DOHH2 (cell line): ENCODE data around the gene STX16.

Source experiments
- EZH2phosphoT487 ChIP-seq: fragments of 200-600 bp; sonication (generic); IDR thresholded peaks from 2 replicates; pipeline ENCODE4 v1.6.1; 2017; ENCODE audit warnings: borderline replicate concordance, mild to moderate bottlenecking, antibody characterized with exemption, low read length, moderate library complexity, mixed read lengths
- TF ChIP-seq, protein P1 (sequence below): fragments of 200-600 bp; sonication (generic); IDR thresholded peaks from one replicate; pipeline ENCODE4 v1.5.1; 2014; ENCODE audit warnings: antibody characterized with exemption, mild to moderate bottlenecking, low read depth, low read length; ENCODE audit not compliant: poor library complexity, severe bottlenecking

DNA sequence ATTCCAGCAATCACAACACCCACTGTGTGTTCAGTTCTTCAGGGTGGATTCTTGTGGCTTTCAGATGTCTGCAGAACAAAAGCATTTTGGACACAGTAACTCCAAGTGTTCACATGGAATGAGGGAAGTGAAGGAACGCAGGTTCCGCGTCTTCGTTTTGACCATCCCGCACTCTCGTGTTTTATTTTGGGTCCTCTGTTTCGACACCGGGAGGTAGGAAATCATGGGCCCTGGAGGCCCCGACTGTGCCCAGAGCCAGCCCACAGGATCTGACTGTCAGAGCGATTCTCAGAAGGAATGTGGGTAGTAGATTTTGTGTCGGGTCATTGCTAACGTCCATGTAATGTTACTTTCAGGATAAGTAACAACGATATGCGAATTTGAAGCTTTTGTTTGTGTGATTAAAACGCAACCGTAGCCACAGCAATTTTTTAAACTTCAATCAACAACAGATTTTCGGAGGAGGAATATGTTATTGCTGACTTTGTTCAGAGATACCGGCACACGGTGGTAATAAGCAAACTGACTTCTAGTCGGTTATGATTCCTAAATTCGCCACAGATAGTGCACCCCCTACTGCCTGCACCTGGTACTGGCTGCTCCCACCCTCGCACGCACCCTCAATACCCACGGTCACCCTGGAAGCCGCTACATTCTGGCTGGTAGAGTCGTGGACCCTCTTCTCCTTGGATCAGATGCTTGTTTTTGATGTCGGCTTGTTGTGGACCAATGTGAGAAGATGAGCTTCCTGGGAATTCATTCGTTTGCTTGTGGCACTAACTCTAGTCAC, 52.0 kb downstream of the STX16 start:
- TF ChIP-seq, protein P1, sequence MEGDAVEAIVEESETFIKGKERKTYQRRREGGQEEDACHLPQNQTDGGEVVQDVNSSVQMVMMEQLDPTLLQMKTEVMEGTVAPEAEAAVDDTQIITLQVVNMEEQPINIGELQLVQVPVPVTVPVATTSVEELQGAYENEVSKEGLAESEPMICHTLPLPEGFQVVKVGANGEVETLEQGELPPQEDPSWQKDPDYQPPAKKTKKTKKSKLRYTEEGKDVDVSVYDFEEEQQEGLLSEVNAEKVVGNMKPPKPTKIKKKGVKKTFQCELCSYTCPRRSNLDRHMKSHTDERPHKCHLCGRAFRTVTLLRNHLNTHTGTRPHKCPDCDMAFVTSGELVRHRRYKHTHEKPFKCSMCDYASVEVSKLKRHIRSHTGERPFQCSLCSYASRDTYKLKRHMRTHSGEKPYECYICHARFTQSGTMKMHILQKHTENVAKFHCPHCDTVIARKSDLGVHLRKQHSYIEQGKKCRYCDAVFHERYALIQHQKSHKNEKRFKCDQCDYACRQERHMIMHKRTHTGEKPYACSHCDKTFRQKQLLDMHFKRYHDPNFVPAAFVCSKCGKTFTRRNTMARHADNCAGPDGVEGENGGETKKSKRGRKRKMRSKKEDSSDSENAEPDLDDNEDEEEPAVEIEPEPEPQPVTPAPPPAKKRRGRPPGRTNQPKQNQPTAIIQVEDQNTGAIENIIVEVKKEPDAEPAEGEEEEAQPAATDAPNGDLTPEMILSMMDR, result peak; percentile 50
- TF ChIP-seq EZH2phosphoT487, result no peak
